HTERT RPE-1 (cell line): Measurements from ENCODE around the gene RPAP2.
"Not testable (repeated sequence)": the region's sequence is repeated elsewhere in the genome, so short reads cannot be mapped to it uniquely, and the experiment has no call there.

Experiments used
- in situ Hi-C: fragments of 300-500 bp; cut with MboI; formaldehyde crosslinking; loops from 4 replicates; pipeline ENCODE4 v1.14.3; 2020; ENCODE audit warnings: low sequenced_read_pairs

The RPAP2 gene

DNA sequence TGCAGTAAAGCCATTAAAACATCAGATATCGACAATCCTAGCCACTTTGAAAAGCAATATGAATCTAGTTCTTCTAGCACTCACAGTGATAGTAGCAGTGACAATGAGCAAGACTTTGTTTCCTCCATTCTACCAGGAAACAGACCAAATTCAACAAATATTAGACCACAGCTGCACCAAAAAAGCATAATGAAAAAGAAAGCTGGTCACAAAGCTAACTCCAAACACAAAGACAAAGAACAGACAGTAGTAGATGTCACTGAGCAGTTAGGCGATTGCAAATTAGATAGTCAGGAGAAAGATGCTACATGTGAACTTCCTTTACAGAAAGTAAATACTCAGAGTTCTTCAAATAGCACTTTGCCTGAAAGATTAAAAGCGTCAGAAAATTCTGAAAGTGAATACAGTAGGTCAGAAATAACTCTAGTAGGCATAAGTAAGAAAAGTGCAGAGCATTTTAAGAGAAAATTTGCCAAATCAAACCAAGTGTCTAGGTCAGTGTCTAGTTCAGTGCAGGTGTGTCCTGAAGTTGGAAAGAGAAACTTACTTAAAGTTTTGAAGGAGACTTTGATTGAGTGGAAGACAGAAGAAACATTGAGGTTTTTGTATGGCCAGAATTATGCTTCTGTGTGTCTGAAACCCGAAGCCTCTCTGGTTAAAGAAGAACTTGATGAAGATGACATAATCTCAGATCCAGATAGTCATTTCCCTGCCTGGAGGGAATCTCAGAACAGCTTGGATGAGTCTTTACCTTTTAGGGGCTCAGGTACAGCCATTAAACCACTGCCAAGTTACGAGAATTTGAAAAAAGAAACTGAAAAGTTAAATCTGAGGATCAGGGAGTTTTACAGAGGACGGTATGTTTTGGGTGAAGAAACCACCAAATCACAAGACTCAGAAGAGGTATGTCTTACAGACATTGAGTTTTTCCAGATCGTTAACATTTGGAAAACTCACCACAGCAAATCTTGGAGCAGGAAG is 24.9 kb downstream of the RPAP2 start:
- in situ Hi-C loops, result no loop called here

GRCh38 chr1:92324784-92325183 is 25.9 kb downstream of the RPAP2 start:
- in situ Hi-C loops, result no loop called here

GRCh38 chr1:92326681-92327080 is 27.8 kb downstream of the RPAP2 start:
- in situ Hi-C loops, result no loop called here

- in situ Hi-C loops, result no loop called here
Observed at GRCh38 chr1:92327794-92328193, 28.9 kb downstream of the RPAP2 start.

DNA sequence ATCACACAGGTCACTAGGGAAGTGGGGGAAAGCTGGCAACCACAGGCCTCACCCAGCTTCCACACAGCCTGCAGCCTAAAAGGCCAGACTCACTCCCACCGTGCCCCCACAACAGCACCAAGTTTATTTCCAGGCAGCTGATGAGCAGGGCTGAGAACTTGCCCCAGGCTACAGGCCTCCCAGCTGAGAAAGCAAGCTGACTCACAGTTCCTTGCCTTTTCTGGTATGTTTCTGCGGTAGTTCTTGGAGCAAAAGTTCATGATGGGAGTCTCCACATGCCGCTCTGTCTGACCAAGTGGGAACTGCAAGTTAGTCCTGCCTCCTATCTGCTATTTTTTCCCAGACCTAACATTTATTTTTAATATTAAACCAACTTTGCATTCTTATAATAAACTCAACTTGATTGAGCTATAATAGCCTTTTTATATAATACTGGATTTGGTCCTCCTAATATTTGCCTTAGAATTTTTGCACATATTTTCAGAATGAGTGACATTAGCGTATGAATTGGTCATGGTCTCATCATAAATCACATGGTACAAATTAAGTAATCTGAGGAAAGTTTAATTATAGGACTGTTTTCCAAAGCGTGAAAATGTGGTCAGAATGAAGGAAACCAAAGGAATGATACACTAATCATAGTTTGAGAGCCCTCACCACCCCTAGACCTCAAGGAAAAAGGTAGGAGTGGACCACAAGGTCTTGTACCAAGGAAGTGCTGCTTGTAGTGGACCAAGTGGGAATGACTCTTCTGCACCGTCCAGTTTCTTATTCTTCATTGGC is 30.7 kb downstream of the RPAP2 start:
- in situ Hi-C loops, result no loop called here

DNA sequence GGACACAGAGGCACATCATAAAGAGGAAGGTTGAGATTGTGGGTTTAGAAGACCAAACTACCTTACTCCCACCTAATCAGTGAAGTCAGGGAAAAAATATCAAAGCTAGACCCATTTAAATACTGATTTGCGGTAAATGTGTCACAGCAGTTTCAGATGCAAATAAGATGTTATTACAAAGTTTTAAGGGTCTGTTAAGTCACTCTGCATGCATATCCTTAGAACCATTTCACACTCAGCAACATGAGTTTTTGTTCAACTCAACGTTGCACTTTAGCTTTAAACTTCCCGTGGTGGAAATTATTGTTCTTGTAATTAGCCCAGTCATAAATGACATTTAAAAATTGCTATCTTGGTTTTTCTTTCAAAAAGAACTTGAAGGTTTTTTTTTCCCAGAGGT is 34.8 kb downstream of the RPAP2 start:
- in situ Hi-C loops, result no loop called here

DNA sequence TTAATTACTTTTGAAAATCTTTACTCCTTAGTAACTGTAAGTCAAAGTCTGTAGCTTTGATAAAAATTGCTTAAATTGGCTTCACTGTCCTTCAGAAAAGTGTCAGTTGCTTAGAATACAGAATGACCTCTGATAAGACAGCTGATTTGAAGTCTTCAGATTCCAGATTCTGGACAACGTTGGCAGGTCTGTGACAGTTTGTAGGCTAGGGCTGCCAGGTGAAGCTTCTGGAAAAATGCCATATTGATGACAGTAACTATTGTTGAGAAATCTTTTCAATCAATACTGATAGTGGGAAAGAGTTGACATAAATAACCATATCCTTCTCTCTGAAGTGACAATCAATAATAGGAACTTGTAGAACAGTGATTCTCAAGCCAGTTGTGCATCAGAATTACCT is 41.3 kb downstream of the RPAP2 start:
- in situ Hi-C loops, result no loop called here

- in situ Hi-C loops, result no loop called here
Observed at GRCh38 chr1:92342401-92342800, 43.5 kb downstream of the RPAP2 start.

DNA sequence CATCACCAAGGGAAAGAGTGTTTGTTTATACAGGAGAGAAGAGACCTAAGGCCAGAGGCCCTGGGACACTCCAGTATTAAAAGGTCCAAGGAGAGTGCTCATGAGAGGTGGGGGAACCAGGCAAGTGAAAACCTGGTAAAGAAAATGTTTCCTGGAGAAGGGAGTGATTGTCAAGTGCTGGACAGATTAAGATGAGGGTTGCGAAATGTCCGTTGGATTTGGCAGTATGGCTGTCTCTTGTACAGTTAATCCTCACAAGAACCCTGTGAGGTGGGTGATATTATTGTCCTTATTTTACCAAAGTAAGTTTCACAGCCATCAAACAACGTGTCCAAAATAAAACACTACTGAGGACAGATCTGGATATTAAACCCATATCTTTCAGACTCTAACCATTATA is 44.2 kb downstream of the RPAP2 start:
- in situ Hi-C loops, result no loop called here

DNA sequence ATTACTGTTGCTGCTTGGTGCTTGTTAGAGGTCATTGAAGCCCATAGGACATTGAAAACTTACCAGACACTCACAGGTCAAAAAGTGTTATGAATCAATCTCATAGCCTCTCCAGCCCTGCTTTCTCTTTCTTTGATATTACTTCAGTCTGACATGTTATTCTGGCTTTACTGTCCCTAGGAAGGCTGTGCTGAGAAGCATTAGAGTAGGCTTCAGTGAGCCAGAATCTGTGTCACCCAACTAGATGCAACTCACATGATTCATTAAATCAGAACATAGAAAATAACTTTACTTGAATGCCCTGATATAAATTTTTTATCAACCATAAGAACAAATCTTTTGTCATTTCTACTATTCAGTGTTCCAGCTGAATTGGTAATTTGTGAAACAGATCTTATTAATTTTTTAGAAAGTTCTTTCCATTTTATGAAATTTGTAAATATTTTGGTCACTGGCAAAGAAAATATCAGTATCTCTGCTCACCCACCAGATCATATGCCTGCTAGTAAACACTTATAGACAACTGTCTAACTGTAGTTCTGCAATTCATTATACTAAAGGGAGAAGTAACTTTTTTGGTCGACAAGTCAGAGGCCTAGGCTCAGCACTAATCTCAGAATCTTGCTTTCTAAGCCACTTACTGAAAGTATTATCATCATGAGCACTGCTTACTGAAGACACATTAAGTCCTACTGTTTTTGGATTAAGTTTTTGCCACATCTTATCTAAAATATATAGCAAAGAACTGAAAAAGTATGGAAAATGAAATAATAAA is 48.2 kb downstream of the RPAP2 start:
- in situ Hi-C loops, result no loop called here

GRCh38 chr1:92352856-92353255 is 54.0 kb downstream of the RPAP2 start:
- in situ Hi-C loops, result no loop called here

DNA sequence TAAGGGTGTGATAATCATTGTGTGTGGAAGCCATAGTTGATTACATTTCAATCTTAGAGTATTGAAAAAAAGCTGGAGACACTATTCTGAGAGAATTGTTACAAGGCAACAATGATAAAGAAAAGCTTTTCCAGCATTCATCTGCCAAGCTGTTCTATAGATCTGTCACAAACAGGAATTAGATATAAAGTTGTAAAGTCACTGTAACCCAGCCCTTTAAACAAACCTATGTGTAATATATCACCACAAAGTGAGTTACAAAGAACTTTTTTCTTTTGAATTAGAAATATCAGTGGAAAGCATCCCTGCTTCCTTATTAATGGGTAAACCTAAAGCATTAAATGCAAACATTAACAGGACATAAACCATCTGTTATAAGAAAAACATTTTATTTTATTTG is 55.4 kb downstream of the RPAP2 start:
- in situ Hi-C loops, result no loop called here

DNA sequence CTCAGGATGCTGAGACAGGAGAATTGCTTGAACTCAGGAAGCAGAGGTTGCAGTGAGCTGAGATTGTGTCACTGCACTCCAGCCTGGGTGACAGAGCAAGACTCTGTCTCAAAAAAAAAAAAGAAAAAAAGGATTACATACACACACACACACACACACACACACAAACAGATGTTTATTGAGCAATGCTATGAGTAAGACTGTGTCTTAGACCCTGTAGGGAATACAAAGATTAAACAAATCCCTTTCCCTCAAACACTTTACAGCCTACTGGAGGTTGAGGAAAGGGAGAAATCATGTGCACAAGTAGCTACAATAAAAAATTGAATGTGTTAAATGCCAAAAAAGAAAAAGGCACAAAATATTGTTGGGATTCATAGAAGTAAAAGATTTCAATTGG is 58.1 kb downstream of the RPAP2 start:
- in situ Hi-C loops, result no loop called here

- in situ Hi-C loops, result not testable (repeated sequence)
Observed at GRCh38 chr1:92359382-92359781, 60.5 kb downstream of the RPAP2 start.

DNA sequence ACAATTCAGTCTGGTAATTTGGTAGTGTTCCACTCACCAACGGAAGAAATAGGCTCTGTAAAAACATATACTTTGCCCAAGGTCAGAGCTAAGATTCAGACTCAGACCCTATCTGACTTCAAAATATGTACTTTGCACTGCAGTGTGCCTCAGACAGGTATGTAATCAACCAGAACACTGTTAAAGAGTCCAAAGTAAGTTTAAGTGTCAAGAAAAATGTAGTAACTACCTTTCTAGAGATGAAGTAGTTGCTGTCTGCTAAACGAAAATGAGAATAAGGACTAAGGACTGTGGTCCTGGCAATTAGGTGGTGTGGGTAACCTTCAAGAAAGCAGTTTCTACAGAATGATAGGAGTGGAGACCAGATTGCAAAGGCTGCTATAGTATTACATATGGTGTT is 61.1 kb downstream of the RPAP2 start:
- in situ Hi-C loops, result no loop called here

DNA sequence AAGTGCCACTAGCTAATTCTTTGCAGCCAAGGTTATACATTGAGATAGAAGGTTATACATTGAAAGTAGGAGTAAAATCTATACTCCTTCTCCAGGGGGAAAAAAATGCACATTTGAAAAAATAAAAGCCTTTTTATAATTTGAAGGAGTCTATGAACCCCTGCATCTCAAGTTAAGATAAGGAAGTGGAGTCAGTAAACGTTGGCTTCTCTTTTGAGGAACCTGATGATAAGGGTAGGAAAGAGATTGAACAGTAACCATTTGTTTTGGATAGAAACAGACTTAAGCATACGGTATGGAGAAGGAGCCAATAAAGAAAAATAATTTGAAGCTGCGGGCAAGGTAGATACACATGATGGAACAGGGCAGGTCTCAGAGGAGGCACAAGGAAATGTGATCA is 64.1 kb downstream of the RPAP2 start:
- in situ Hi-C loops, result no loop called here

DNA sequence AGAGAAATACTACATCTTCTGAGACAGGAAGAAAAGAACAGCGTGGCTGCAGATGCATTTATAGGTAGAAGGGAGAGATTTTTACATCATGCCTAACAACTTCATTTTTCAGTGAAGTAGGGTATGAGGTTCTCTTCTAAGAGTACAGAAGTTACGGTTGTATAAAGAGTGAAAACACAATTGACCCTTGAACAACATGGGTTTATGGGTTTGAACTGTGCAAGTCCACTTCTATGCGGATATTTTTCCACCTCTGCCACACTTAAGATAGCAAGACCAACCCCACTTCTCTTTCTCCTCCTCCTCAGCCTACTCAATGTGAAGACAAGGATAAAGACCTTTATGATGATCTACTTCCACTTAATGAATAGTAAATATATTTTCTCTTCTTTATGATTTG is 64.5 kb downstream of the RPAP2 start:
- in situ Hi-C loops, result no loop called here

GRCh38 chr1:92365378-92366039 is 66.7 kb downstream of the RPAP2 start:
- in situ Hi-C loops, result no loop called here

DNA sequence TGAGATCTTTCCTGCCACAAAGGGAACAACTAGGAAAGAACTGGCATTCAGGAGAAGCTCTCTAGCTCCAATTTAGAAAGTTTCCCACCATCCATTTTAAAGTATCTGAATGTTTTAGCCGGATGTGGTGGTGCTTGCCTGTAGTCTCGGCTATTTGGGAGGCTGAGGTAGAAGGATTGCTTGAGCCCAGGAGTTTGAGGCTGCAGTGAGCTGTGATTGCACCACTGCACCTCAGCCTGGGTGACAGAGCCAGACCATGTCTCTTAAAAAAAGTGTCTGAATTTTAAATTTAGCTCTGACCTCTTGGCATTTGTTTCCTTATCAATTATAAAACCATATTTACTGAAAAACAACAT is 67.2 kb downstream of the RPAP2 start:
- in situ Hi-C loops, result no loop called here

- in situ Hi-C loops, result no loop called here
Observed at GRCh38 chr1:92367496-92367895, 68.6 kb downstream of the RPAP2 start.

GRCh38 chr1:92372164-92372563 is 73.3 kb downstream of the RPAP2 start:
- in situ Hi-C loops, result no loop called here
